Astrocyte (in vitro differentiated cells and primary cell): ENCODE results near the gene TRIM3.

Experiments
- EZH2 ChIP-seq: IDR thresholded peaks from 2 replicates; pipeline ENCODE4 v1.6.1; 2012; ENCODE audit warnings: mild to moderate bottlenecking, low read length, inconsistent platforms; ENCODE audit not compliant: insufficient read depth
- TF ChIP-seq, protein P1 (sequence below): IDR thresholded peaks from 2 replicates; pipeline ENCODE4 v1.5.1; 2011; ENCODE audit warnings: low read depth, mild to moderate bottlenecking, inconsistent platforms, low read length, moderate library complexity; ENCODE audit not compliant: insufficient read depth

DNA sequence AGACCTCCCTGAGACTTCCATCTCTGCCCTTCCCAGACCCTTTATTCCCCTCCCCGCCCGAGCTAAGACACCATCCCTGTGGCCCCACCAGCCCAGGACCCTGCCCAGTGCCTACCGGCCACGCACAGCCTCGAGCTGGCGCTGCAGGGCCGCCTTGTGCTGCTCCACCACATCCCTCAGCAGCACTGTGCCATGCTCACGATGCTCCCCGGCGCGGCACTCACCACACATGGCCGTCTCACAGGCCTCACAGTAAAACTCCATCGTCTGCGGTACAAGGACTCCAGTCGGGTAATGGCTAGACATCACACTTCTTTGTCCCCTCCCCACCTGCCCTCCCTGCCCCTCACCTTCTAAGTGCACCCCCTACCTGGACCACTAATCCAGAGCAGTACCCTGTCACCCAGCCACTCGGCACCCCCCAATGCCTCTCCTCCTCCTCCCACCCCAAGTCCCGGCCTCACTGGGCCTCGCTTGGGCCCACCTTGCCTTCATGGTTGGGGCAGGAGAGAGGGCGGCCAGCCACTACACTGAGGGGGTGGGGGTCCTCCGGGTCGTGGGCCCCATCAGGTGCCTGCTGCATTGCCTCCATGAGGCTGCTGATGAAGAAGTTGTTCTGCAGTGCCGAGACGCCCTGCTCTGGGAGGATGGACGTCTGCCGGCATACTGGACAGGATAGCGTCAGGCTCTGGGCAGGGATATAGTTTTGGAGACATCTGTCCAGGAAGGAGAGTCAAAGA is 16.0 kb downstream of the TRIM3 start:
- TF ChIP-seq, protein P1, sequence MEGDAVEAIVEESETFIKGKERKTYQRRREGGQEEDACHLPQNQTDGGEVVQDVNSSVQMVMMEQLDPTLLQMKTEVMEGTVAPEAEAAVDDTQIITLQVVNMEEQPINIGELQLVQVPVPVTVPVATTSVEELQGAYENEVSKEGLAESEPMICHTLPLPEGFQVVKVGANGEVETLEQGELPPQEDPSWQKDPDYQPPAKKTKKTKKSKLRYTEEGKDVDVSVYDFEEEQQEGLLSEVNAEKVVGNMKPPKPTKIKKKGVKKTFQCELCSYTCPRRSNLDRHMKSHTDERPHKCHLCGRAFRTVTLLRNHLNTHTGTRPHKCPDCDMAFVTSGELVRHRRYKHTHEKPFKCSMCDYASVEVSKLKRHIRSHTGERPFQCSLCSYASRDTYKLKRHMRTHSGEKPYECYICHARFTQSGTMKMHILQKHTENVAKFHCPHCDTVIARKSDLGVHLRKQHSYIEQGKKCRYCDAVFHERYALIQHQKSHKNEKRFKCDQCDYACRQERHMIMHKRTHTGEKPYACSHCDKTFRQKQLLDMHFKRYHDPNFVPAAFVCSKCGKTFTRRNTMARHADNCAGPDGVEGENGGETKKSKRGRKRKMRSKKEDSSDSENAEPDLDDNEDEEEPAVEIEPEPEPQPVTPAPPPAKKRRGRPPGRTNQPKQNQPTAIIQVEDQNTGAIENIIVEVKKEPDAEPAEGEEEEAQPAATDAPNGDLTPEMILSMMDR, result no peak
- TF ChIP-seq EZH2, result no peak
